GM12878 (cell line): ENCODE data around the gene ENPP6. TPM values are rescaled to one million over a fixed set of nuclear protein-coding genes. Genes with fewer than 3 reads are reported as not detected.

Source experiments
- ATAC-seq: fragments of 200-7000 bp; cut with Tn5 transposase; 3 replicates; pipeline ENCODE4 v1.9.1; 2020; ENCODE audit warnings: mild to moderate bottlenecking, moderate library complexity
- BruUV-seq: library from RNA; stranded (reverse); fragments of 400-500 nt; replicated peaks from 2 replicates; lab custom pipeline; 2021; lab: Mats Ljungman, UMichigan
- CTCF ChIA-PET: fragments of 300-600 bp; sonication (Branson Sonifier 250); formaldehyde crosslinking; extraction: SDS; loops from one replicate; lab custom pipeline; 2021; ENCODE audit warnings: inconsistent platforms; lab: Yijun Ruan, JAX
- POLR2A ChIA-PET: fragments of 350-600 bp; formaldehyde crosslinking; extraction: SDS; loops from one replicate; lab custom pipeline; 2021; ENCODE audit warnings: inconsistent platforms; lab: Charles Lee
- RAD21 ChIA-PET: fragments of 300-600 bp; sonication (Branson Sonifier 250); formaldehyde crosslinking; loops from one replicate; lab custom pipeline; 2023; ENCODE audit warnings: antibody characterized with exemption; ENCODE audit not compliant: unreplicated experiment; lab: Charles Lee
- SMC1A ChIA-PET: fragments of 300-600 bp; sonication (Branson Sonifier 250); formaldehyde crosslinking; loops from one replicate; lab custom pipeline; 2023; ENCODE audit not compliant: unreplicated experiment, uncharacterized antibody; lab: Charles Lee
- DNase-seq: peaks from one replicate; pipeline ENCODE4 v3.0.0-alpha.2; 2011; ENCODE audit warnings: low read depth, low spot score
- FAIRE-seq: peaks from 3 replicates; lab custom pipeline; 2011; peaks lifted over from hg19 to GRCh38; lab: Jason Lieb, UNC
- H2AFZ ChIP-seq: 2 replicates; pipeline ENCODE4 v1.6.0; 2011; ENCODE audit warnings: low read depth, low read length, control low read depth; ENCODE audit not compliant: control insufficient read depth
- H3K27ac ChIP-seq: 2 replicates; pipeline ENCODE4 v1.5.1; 2011; ENCODE audit warnings: control low read depth; ENCODE audit not compliant: control insufficient read depth, insufficient read depth
- H3K27me3 ChIP-seq, 2 experiments: replicated peaks in 1 of 2; 2 replicates each; pipeline versions ENCODE4 v1.6.0 to v1.6.1; 2011; ENCODE audit warnings: low read length in 1 of 2; ENCODE audit not compliant: control insufficient read depth in 2 of 2, insufficient read depth in 2 of 2
- H3K36me3 ChIP-seq, 2 experiments: 2 replicates each; pipeline ENCODE4 v1.5.1; 2011; ENCODE audit warnings: low read length in 1 of 2; ENCODE audit not compliant: control insufficient read depth in 2 of 2, insufficient read depth in 2 of 2
- H3K4me1 ChIP-seq: 2 replicates; pipeline ENCODE4 v1.6.1; 2011; ENCODE audit warnings: mild to moderate bottlenecking, low read length, moderate library complexity, mixed read lengths; ENCODE audit not compliant: control insufficient read depth, insufficient read depth
- H3K4me2 ChIP-seq: 2 replicates; pipeline ENCODE4 v1.6.0; 2011; ENCODE audit warnings: control low read depth; ENCODE audit not compliant: control insufficient read depth, insufficient read depth
- H3K4me3 ChIP-seq: fragments of 200-600 bp; sonication (generic); 2 replicates; pipeline ENCODE4 v1.5.1; 2016
- H3K79me2 ChIP-seq: 2 replicates; pipeline ENCODE4 v1.6.0; 2011; ENCODE audit warnings: low read length; ENCODE audit not compliant: control insufficient read depth, insufficient read depth
- H3K9ac ChIP-seq: 2 replicates; pipeline ENCODE4 v1.8.0; 2011; ENCODE audit warnings: low read length, control low read depth, mixed read lengths; ENCODE audit not compliant: control insufficient read depth, insufficient read depth
- H3K9me3 ChIP-seq: replicated peaks from 3 replicates; pipeline ENCODE4 v1.5.1; 2011; ENCODE audit warnings: mild to moderate bottlenecking, low read length; ENCODE audit not compliant: control insufficient read depth, insufficient read depth
- H4K20me1 ChIP-seq: 2 replicates; pipeline ENCODE4 v1.6.0; 2011; ENCODE audit not compliant: control insufficient read depth, insufficient read depth
- EGR1 ChIP-seq, 2 experiments: IDR thresholded peaks; 1 replicate in 1 of 2; 2 replicates in 1 of 2; pipeline ENCODE4 v1.6.1; 2011 to 2012; ENCODE audit warnings: low read depth in 2 of 2, low read length in 2 of 2, borderline replicate concordance in 1 of 2, mild to moderate bottlenecking in 1 of 2, moderate library complexity in 1 of 2
- KLF5 ChIP-seq: fragments of 450-650 bp; IDR thresholded peaks from 2 replicates; pipeline ENCODE4 v1.6.1; 2014; ENCODE audit warnings: mild to moderate bottlenecking; ENCODE audit not compliant: partially characterized antibody
- WGBS: methylation state at CpG from one replicate; pipeline ENCODE4 v1.1.6; 2016; ENCODE audit warnings: low lambda C conversion rate; ENCODE audit not compliant: insufficient replicate concordance, insufficient coverage; ENCODE audit errors: missing lambda C conversion rate; 5-methylcytosine and 5-hydroxymethylcytosine counted together
- in situ Hi-C: fragments of 300-500 bp; cut with MboI; formaldehyde crosslinking; loops from 9 replicates; pipeline ENCODE4 v1.14.3; 2018; ENCODE audit warnings: mixed read lengths
- intact Hi-C: fragments of 100-400 bp; cut with micrococcal nuclease; formaldehyde crosslinking; loops from one replicate; pipeline ENCODE4 v1.14.2; 2022; ENCODE audit not compliant: unreplicated experiment
- polyA plus RNA-seq, 11 experiments: library from polyadenylated mRNA; depleted of rRNA in 4 of 11; unstranded in 6 of 11; stranded (reverse) in 5 of 11; fragments of >200 nt; fragmentation: Nextera tagmentation in 4 of 11; fragmentation: Illumina TruSeq in 1 of 11; extraction: Ambion mirVana in 4 of 11; extraction: Trizol in 1 of 11; gene quantifications; 1 replicate in 1 of 11; 2 replicates in 10 of 11; pipeline versions ENCODE4 v1.2.1 to v1.2.3, GENCODE V29; 2011 to 2016; ENCODE audit warnings: inconsistent platforms in 2 of 11, missing spikeins in 2 of 11, low read depth in 1 of 11
- total RNA-seq, 4 experiments: library from RNA; depleted of rRNA in 3 of 4; stranded (reverse); fragments of >200 nt in 3 of 4; fragmentation: Illumina TruSeq in 1 of 4; extraction: Trizol in 1 of 4; gene quantifications; 2 replicates each; pipeline versions ENCODE4 v1.2.1 to v1.2.3, GENCODE V29; 2013 to 2021
- TF ChIP-seq, protein P1 (sequence below): IDR thresholded peaks from 2 replicates; pipeline ENCODE4 v1.6.1; 2011; ENCODE audit warnings: mild to moderate bottlenecking, low read depth, low read length, moderate library complexity; ENCODE audit not compliant: insufficient replicate concordance
- TF ChIP-seq, protein P2 (sequence below): fragments of 450-650 bp; IDR thresholded peaks from 2 replicates; pipeline ENCODE4 v1.6.1; 2016; ENCODE audit warnings: mild to moderate bottlenecking
- TF ChIP-seq, protein P3 (sequence below): fragments of 450-650 bp; IDR thresholded peaks from 2 replicates; pipeline ENCODE4 v1.6.1; 2016; ENCODE audit warnings: mild to moderate bottlenecking

ENPP6 gene
- total and polyA plus RNA-seq, 10 of the 15 experiments (the other 5 are each of a cell fraction or from before 2014, with no cell fraction given), result 0.04 to 1.0 (median 0.44) TPM; not detected in 1

DNA sequence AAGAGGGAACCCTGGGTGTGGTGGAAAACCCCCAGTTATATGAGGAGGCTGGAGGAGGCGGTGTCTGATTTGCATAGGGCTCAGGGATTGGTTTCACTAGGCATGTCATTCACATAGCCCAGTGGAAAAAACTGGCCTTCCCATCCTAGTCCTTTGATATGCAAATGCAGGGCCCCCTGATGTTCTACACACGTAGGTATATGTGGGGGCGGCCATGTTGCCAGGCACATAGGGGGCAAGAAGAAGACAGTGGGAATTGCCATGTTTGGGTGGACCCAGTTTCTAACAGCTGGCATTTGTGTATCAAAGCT is 34.0 kb upstream of the ENPP6 start:
- H3K4me2 ChIP-seq, result no peak overlapping the region
- no peak for DNase-seq
- H3K36me3 ChIP-seq, result no peaks in the 10 kb centered on the region
- in situ Hi-C loops (no loop called here), intact Hi-C loops (no loop called here)
- CTCF ChIA-PET, result interaction anchor here (0.9 to 5.4 kb wide), 13 partner anchors 9 to 510 kb away, joined by 3 to 40 read pairs (median 4); partner anchors contain the start of gene CENPU
- no peak overlapping the region for H2AFZ ChIP-seq
- H3K9ac ChIP-seq, result no peak overlapping the region
- SMC1A ChIA-PET, result interaction anchor here (0.7 to 1.6 kb wide), 4 partner anchors 13 to 635 kb away, joined by 3 read pairs; no protein-coding TSS in a partner anchor
- peak; percentile 43 for ATAC-seq
- no TSS peak for BruUV-seq
- H3K4me1 ChIP-seq, result no peaks in the 10 kb centered on the region
- no peak overlapping the region for H3K27ac ChIP-seq
- RAD21 ChIA-PET, result interaction anchor here (0.7 to 1.3 kb wide), 5 partner anchors 13 to 823 kb away, joined by 3 to 4 read pairs (median 3); no protein-coding TSS in a partner anchor
- H3K79me2 ChIP-seq, result no peaks in the 10 kb centered on the region
- no peaks in the 10 kb centered on the region for H3K27me3 ChIP-seq
- 46% methylated on average over 3 of the region's 3 CpGs for WGBS
- no peak for FAIRE-seq
- H3K4me3 ChIP-seq, result no peak overlapping the region
- no peaks in the 10 kb centered on the region for H4K20me1 ChIP-seq
- H3K9me3 ChIP-seq, result no peaks in the 10 kb centered on the region; the same call in 2 of the 3 replicates
- POLR2A ChIA-PET, result interaction anchor here (1.2 kb wide), 1 partner anchor 9 kb away, joined by 4 read pairs; no protein-coding TSS in a partner anchor
- no peak for TF ChIP-seq KLF5
- TF ChIP-seq, protein P1, sequence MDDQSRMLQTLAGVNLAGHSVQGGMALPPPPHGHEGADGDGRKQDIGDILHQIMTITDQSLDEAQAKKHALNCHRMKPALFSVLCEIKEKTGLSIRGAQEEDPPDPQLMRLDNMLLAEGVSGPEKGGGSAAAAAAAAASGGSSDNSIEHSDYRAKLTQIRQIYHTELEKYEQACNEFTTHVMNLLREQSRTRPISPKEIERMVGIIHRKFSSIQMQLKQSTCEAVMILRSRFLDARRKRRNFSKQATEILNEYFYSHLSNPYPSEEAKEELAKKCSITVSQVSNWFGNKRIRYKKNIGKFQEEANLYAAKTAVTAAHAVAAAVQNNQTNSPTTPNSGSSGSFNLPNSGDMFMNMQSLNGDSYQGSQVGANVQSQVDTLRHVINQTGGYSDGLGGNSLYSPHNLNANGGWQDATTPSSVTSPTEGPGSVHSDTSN, result peak; percentile 3
- TF ChIP-seq, protein P2, sequence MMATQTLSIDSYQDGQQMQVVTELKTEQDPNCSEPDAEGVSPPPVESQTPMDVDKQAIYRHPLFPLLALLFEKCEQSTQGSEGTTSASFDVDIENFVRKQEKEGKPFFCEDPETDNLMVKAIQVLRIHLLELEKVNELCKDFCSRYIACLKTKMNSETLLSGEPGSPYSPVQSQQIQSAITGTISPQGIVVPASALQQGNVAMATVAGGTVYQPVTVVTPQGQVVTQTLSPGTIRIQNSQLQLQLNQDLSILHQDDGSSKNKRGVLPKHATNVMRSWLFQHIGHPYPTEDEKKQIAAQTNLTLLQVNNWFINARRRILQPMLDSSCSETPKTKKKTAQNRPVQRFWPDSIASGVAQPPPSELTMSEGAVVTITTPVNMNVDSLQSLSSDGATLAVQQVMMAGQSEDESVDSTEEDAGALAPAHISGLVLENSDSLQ, result peak; percentile 51
- TF ChIP-seq EGR1 (IDR thresholded peaks at IDR 0.05; ENCODE audit: borderline replicate concordance in 1 of 2, low read depth in 2 of 2, low read length in 2 of 2), result no peak
- TF ChIP-seq, protein P3, sequence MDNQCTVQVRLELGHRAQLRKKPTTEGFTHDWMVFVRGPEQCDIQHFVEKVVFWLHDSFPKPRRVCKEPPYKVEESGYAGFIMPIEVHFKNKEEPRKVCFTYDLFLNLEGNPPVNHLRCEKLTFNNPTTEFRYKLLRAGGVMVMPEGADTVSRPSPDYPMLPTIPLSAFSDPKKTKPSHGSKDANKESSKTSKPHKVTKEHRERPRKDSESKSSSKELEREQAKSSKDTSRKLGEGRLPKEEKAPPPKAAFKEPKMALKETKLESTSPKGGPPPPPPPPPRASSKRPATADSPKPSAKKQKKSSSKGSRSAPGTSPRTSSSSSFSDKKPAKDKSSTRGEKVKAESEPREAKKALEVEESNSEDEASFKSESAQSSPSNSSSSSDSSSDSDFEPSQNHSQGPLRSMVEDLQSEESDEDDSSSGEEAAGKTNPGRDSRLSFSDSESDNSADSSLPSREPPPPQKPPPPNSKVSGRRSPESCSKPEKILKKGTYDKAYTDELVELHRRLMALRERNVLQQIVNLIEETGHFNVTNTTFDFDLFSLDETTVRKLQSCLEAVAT, result no peak
